Measurements from ENCODE around the gene SPAG17.
A peak's percentile ranks its signal among the peaks of the same experiment; 100 is the strongest.
"Not testable (repeated sequence)": the region's sequence is repeated elsewhere in the genome, so short reads cannot be mapped to it uniquely, and the experiment has no call there.

Gene SPAG17

DNA sequence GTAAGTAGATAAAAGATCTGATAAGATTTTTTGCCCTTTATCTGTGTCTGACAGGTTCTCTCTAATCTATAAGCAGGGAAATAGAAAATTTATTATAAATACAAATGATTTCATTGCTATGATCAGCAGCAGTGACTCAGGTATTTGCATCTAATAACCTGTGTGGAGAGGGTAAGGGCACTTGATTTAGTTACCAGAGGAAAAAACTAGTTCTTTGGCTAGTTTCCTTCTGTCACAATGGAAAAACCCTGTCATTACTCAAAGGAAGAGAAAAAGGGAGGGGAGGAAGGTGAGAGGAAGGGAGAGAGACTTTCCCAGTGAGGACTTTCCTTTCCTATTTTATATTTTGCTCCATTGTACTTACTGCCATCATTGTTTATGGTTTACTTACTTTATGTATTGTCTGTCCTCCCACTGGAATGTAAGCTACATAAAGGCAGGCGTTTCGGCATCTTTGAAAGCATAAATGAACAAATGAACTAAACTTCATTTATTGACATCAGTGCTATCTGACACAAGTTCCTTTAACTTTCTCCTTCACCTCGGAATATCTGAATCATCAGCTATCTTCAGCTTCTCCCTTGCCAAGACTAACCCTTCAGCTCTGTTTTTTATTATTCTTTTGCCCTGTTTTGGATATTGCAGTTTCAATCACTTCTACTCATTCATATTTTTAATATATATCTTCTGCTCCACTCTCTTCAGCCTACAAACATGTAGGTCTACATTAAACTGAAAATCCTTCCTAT lies 220.6 kb downstream of the SPAG17 start:
- no peak for DNase-seq

DNA sequence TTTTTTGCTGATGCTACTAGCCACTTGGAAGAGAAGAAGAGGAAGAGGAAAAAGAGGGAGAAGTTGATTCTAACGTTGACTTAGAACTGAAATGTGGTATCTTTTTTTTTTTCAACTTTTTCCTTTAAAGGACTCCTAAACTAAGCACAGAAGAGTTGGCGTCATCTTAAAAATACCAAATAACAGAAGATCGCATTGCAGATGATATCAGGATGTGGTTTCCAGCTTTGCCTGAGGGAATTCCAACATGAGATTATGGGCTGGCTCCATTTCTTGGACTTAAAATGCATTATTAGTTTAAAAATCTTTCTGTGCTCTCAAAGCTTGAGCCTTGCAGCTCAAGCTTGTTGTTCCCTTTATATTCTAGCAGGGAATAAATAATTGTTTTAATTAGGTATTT lies 225.7 kb downstream of the SPAG17 start:
- DNase-seq, result no peak

DNA sequence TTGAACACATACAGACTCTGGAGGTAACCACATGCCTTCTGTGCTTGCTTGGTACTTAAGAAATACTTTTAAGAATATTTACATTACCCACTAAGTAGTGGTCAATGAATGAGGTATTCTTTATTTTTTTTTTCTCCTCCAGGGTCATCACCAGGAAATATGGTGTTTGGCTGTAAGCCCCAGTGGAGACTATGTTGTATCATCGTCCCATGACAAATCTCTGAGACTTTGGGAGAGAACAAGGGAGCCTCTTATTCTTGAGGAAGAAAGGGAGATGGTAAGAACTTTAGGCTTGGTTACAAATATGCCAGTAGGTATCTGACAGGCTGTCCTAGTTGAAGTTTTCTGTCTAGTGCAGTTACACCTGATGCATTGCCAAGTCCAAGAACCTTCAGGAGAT lies 232.6 kb downstream of the SPAG17 start:
- no peak for DNase-seq

DNA sequence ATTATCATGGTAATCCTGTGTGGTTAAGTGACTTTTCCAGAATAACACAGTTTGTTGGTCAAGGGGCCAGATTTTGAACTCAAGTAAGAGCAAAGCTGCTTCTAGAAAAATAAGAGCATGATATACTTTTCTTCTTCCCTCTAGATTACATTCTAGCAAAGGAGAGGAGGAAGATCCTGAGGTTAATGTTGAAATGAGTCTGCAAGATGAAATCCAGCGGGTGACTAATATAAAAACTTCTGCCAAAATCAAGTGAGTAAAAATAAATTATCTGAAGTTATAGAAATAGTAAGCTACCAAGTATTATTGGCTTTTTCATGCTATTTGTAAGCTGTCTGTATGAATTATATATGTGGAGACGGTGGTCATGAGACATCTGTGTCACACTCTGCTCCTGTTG lies 242.7 kb downstream of the SPAG17 start:
- DNase-seq, result no peak

DNA sequence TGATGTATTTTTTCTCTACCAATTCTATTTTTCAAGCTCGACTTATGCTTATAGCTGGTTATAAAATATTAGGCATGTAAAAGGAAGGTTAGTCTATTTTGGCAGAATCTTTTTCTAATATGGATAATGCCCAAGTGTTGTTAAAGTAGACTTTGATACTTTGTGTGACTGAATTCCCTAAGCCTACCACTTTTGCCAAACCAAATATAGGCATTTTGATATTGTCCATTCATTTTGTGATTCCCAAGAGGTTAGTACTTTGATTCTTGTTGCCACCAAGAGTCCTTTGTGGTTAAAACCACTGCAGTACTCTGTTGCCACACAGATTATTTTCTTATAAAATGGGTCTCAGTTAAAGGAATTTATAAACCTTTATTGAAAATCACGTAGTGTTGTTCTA lies 251.3 kb downstream of the SPAG17 start:
- DNase-seq, result no peak

DNA sequence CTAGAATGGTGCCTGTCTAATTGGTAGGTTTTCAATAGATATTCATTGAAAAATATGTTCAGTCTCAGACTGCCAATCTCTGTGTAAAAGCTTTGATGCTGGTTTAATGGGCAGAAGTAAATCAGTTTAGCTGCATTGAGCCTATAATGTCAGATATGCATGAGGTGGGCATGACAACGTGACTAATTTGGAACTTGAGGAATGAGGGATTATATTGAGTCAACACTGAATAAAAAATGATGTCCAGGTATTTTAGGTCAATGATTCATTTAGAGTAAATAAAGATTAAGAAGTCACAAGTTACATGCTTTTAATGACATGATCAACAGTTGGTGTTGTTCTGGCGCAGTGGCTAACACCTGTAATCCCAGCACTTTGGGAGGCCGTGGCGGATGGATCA lies 252.5 kb downstream of the SPAG17 start:
- no peak for DNase-seq

DNA sequence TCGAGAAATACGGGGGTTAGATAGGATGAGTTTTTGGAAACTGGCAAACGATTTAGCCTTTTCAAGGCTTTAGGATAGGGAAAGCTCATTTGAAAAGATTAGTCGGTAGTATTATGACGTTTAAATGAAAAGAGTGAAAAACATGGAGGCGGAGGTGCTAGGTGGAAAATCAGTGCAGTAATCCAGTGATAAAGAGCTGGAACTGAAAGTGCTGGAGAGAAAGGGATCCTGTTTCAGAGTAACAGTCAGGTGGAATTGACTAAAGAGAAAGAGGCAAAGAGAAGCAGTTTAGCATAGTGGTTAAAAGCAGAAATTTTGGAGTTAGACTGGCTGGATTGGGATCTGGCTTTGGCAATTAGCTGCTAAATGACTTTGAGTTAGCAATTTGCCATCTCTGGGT lies 254.5 kb downstream of the SPAG17 start:
- DNase-seq, result no peak

DNA sequence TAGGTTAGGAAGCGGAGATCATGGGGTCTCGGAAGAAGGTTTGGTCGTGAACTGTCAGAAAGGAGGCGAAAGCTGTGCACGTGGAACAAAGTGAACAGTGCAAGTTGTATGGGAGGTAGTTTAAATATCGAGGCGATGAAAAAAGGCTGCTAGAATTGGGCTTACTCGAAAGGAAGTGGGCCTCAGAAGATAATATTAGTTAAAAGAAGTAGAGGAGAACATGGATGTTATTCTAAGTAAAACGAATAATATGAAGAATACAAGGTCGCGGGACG lies 254.9 kb downstream of the SPAG17 start:
- DNase-seq, result no peak

DNA sequence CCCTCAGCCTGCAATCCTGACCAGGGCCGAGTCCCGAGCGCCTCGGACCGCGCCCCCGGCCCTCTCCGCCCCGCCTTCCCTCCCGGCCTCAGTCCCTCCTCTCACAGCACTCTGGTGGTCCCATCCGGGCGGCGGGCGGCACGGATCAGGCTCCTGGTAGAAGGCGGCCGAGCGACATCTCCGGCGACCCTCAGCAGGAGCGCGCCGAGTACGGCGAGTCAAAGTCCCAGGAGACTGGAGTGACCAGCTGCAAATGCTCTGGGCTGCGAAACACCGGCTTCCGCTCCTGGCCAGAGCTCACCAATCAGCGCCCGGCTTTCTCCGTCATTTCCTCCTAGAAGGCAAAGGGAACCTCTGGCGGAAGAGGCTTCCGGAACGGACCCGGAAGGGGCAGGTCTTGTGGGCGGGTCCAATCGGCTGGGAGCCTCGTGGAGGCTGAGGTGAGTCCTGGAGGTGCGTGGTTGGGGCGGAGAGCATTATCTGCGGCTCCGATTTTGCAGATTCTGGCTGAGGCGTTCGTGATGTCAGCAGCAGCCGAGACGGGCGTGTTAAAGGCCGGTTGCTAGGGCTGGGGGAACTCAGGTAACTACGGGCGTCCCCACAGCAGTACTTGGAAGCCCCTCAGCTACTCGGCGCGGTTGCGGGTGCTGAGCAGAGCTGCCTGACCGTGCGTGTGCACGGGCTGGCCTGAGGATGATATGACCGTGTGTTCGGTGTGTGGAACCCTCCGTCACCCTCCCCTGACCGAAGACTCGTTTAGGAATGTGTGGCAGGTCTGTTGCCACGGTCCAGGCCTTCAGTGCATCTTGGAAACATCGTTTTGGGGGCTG lies 255.5 kb downstream of the SPAG17 start, which contains the start of the genes GDAP2 and WDR3:
Gene GDAP2, minus strand, starts transcription at position 279 of the 830 bp plus-strand sequence. CDS start 9,264 bp downstream, outside the sequence.
Gene WDR3, plus strand, starts transcription at position 397 of the 830 bp plus-strand sequence. CDS start 3,581 bp downstream, outside the sequence.
- DNase-seq, result peak; percentile 99

DNA sequence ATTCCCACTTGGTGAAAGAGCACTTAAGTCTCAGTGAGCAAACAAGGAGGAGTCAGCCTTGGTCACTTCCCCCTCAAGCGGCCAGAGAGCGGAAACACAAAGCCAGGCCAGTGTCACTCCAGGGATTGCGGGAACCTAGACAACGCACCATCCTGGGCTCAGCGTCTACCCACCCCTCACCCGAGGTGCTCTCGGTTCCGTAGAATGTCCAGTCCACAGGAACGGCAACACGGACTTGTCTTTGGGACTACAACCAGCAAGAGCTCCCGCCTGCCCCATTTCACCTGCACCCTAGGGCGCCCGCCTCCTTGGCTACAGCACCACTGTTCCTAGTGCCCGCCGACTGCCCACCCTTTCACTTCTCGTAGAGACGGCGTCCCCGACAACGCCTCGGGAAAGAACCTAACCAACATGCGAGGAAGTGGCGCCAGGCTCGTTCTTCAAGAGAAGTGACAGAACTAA lies 256.1 kb downstream of the SPAG17 start:
- peak; percentile 85 for DNase-seq

DNA sequence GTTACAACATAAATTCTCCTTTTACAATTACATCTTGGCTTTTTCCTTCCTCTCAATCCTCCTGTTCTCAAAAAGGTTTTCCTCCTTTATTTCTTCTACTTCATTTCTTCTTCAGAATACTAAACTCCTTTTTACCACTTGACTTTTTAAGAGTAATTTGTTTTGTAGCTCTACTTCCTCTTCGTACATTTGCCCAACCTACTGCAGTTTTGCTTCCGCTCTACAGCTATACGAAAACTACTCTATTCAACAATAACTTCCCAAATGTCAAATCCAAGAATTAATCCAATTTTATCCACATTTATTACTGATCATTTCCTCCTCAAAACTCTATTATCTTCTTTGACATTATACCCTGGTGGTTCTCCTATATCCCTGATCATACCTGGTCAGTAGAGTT lies 259.0 kb downstream of the SPAG17 start:
- DNase-seq, result no peak

DNA sequence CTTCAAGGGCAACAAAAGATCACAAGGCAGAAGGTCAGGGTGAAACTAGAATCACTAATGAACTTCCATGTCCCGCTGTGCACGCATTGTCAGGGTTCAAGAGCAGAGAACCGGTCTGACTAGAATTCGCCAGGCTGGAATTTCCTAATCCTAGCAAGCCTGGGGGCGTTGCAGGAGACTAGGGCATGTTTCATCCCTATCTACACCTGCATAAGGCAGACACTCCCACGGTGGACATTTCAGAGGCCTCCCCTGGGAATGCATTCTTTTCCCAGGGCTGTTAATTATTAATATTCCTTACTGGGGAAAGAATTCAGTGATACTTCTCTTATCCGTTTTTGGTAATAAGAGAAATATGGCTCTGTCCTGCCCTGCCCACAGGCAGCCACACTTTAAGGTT lies 262.3 kb downstream of the SPAG17 start:
- not testable (repeated sequence) for DNase-seq

DNA sequence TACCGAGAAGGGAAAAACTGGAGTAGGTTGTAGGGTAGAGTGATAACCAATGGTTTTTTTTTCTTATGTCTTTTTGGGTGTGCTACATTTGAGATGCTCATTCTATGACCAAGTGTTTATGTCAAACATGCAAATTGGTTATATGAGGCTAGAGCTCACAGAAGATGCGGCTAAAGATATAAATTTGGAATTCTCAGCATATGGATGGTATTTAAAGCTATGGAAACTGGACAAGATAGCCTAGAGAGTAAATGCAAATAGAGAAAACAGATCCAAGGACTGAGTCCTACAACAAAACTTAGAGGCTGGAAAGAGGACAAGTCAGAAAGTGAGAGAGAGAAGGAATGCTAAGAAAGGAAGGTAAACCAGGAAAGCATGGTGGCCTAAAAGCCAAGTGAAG lies 263.0 kb downstream of the SPAG17 start:
- no peak for DNase-seq

DNA sequence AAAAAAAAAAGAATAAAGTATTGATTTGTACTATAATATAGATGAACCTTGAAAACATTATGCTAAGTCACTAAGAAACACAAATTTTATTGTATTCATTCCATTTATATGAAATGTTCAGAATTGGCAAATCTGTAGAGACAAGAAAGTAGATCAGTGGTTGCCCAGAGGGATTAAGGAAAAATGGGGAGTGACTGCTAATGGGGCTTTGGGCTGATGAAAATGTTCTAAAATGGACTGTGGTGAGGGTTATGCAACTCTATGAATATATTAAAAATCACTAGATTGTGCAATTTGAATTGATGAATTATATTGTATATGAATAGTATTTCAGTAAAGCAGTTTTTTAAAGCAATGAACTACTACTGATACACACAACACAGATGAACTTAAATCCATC lies 265.7 kb downstream of the SPAG17 start:
- DNase-seq, result no peak

DNA sequence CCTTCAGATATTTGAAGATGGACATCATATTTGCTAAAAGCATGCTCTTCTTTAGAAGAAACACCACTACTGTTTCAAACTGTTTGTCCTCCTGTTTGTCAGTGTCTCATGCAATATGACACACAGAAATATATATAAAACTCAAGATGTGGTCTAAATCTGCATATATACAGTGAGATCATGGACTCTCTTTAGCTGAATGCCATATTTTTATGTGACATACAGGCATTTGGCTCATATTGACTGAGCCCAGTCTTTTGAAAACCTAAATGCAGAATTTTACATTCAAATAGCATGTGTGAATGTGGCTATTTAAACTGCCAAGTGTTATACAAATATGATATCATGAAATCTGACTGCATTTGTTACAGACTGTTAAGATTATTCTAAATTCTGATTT lies 274.0 kb downstream of the SPAG17 start:
- DNase-seq, result no peak

DNA sequence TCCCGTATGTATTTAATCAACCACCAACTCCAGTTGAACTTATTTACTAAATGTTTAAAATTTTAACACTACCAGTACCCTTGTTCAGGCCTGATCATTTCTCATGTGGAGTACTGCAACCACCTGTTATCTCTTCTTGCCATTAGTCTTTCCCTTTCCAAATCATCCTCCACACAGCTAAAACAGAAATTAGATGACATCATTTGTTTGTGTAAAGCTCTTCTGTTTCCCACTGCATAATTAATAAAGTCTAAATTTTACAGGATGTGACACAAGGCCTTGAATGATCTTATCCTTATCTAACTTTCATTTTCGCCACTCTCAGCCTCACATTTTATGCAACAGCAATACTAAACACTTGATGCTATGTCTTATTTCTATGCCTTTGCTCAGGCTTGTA lies 280.0 kb downstream of the SPAG17 start:
- no peak for DNase-seq

DNA sequence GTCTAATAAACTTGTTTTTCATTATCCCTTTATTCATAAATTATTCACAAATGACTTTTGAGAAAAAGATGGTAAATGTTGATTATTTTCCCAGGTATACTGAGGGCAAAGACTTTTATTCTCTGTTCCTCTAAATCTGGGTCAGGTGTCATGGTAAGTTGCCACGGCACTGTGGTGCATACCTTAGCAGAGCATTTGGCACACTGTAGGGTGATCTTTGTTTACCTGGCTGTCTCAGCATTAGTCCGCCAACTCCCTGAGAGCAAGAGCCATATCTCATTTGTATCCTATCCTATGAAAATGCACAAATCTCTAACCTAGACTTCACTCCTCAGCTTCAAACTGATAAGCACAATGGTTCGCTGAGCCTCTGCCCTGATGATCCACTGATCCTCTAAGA lies 280.5 kb downstream of the SPAG17 start:
- no peak for DNase-seq

Data from islet precursor cell (in vitro differentiated cells).